ENCODE results near the gene TMEM44.
A peak's percentile ranks its signal among the peaks of the same experiment; 100 is the strongest.

The TMEM44 gene

GRCh38 chr3:194577986-194578905, 55.0 kb downstream of the TMEM44 start:
- no peak for DNase-seq

GRCh38 chr3:194575484-194576210, 57.6 kb downstream of the TMEM44 start:
- no peak for DNase-seq

DNA sequence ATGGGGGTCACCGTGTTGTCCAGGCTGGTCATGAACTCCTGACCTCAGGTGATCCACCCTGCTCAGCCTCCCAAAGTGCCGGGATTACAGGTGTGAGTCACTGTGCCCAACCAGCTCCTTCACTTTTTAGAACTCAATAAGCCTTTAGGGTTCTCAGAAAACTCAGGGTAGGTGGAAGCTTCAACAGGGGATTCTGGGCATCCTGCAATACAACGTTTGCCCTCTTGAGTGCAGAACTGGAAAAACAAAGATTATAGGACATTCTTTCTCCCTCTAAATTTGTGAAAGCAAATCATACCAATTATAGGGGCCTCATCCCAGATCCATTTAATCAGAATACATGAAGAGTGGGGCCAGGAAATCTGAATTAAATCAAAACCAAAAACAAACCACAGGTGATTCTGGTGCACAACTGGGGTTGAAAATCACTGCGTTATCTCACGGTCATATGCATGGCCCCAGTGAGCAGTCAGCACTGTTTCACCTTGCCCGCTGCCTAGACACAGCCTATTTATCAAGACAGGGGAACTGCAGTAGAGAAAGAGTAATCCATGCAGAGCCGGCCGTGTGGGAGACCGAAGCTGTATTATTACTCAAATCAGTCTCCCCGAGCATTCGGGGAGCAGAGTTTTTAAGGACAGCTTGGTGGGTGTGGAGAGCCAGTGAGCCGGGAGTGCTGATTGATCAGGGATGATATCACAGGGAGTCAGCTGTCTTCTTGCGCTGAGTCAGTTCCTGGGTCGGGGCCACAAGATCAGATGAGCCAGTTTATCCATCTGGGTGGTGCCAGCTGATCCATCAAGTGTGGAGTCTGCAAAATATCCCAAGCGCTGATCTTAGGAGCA, 58.4 kb downstream of the TMEM44 start:
- DNase-seq = no peak

DNA sequence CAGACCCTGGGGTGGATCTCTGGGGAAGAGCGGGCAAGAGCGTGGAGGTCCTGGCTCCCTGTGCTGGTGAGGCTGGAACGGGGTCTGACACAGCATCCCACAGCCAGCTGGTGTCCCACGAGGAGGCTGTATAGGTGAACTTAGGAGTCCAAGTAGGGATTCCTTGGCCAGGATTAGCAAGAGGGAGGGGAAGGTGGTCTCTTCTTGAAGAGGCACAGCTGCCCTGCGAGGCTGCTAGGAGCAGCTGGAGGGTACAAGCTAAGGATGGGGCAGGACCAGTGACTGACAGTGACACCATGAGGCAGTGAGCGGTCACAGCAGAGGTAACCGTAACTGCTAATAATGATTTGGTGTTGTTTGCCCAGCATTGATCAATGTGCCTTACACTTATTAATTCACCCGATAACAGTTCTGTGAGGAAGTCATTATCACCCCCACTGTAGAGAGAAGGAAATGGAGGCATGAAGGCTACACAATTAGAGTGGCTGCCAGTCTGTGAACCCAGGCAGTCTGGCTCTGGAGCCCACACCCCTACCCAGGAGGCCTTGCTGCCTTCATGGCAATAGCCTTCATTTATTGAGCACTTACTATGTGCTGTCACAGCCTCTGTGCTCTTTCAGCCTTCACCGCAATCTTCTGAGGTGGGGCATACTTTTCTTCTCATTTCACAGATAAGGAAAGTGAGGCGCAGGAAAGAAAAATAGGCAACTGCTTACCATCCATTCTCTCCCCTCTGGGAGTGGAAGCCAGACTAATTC, 59.4 kb downstream of the TMEM44 start:
- peak; percentile 54 for DNase-seq

GRCh38 chr3:194572944-194573491, 60.2 kb downstream of the TMEM44 start:
- DNase-seq = no peak

GRCh38 chr3:194572143-194572789, 61.0 kb downstream of the TMEM44 start:
- no peak for DNase-seq

- DNase-seq = no peak
Measured at GRCh38 chr3:194571491-194572142, 61.6 kb downstream of the TMEM44 start.

- no peak for DNase-seq
Measured at GRCh38 chr3:194570898-194571297, 62.3 kb downstream of the TMEM44 start.

DNA sequence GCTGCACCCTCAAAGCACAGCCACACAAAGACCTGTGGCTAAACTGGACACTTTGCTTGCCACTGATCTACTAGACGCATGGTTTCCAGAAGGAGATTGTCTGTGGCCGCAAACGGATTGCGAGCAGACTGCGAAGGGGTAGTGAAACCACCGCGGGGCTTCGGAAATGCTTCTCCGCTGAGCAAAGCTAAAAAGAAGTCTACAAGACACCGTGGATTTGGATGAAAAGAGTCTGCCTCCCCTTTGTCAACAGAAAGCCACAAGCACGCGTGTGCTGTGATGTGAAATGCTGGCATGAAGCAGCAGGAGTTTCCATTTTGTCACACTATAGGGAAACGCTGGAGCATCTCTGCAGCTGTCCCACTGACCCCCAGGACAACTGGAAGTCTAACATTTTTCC, 63.0 kb downstream of the TMEM44 start:
- no peak for DNase-seq

GRCh38 chr3:194569252-194569651, 64.0 kb downstream of the TMEM44 start:
- no peak for DNase-seq

- DNase-seq = no peak
Measured at GRCh38 chr3:194565597-194566190, 67.5 kb downstream of the TMEM44 start.

DNA sequence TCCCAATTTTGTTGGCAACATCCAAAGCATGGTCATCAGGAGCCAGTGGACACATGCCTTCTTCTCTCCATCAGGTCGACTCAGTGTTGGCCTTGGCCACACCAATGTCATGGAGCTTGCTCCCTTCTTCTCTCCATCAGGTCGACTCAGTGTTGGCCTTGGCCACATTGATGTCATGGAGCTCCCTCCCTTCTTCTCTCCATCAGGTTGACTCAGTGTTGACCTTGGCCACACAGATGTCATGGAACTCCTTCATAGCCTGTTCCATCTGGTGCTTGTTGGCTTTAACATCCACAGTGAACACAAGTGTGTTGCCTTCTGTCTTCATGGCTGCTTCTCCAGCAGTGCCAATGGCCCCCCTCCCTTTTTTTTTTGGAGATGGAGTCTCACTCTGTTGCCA, 70.2 kb downstream of the TMEM44 start:
- DNase-seq = no peak

DNA sequence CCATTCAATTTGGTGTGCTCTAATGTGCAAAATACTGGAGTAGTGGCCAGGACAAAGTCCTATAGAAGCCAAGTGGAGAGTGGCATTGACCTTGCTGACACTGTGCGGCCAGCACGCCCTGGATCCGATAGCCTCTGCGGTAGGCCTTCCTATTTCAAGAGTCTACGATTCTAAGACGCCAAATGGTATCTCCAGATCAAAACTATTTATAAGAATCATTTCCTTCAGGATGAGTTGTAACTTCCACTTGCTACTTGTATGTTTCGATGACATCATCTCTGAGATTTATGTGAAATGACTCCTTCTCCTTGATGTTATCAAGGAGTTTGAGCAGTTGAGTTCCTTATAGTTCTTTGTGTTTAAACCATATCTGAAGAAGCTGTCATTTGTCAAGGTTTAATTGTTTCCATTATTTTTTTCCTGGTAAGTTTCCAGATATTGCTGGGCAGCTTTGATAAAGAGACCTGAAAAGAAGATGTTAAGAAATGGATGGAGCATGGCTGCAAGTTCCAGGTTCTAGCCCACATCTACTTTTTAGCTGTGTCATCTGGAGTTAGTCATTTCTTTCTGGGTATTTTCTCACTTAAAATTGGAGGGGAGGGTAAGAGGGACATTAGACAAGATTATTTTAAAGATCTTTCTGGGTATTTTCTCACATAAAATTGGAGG, 71.8 kb downstream of the TMEM44 start:
- DNase-seq = no peak

- DNase-seq = no peak
Measured at GRCh38 chr3:194560047-194560446, 73.2 kb downstream of the TMEM44 start.

GRCh38 chr3:194559530-194559929, 73.7 kb downstream of the TMEM44 start:
- DNase-seq = no peak

DNA sequence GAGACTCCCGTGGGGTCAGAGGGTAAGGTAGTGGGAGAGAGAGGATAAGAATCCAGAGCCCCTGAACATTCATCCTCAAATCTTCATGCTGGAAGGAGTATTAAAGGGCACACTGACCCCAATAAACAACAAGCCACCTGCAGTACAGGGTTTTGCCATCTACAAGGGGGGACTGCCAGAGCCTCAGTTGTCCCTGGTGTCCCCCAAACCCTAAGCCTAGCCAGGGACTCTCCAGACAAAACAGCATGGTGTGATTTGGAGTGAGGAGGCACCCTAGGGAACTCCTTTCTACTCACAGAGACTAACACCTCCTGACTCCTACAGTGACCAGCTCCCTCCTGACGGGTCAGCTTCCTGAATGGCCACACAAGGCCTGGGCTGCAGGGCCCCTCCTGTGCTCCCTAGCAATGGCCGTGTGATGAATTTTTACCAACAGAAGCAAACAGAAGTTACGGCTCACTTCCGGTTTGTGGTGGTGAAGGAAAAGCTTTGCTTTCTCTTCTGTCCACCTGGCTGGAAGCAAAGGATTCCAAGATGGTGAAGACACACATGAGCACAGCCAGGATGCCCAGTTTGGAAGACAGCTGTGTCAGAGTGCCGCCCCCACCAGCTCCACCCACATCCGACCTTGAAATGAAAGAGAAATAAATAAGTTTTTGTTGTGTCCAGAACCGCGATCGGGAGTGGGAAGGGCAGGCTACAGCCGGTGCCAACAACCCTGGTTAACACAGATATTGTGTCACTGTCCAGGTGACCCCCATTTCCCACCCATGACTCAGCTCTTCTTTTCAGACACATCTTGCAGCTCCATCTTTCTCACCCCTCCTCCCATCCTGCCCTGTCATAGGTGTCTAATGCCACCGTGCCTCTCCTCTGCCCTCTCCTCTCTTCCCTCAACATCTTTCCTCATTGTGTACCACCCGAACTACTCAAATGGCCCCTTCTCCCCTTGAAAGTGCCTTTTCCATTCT, 76.8 kb downstream of the TMEM44 start:
- no peak for DNase-seq

DNA sequence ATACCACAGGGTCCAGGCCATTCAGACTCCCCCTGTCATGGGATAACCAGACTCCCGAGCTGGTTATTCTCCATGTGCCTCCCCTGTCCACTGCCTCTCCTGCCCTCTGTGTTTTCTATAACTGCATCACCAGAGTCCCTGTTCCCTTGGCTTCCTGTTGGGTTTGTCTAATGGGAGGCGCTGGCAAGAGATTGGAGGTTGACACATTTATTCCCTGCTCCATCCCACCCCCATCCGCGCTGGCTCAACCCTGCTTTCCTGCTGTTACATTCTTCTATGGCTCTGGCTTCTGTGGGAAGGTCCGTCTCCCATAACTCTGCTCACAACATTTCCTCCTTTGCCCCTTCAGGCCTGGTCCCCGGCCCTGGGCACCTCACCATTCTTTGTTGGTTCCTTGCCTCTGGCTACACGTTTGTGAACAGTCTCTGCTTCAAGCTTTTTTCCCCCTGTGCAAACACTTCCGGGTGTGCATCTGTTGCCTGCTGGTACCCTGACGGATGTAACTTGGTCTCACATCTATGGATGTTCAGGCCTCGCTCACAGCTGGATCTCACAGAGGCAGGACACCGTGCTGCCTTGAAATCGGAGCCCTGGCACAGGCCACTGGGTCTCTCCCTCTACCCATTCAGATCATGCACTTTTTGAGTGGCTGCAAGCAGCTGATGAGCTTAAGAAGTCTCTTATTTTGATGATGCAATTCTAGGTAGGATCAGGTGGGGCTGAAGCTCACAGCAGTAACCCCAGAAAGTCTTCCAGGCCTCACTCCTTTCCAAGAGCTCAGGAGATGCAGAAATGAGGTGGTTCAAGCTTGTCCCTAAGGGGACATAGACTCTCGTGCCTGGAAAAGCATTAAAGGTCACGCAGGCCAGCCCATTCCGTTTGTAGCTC, 77.8 kb downstream of the TMEM44 start:
- DNase-seq = no peak
